ENCODE results near the gene CHSY1.
"Not testable (repeated sequence)": the region's sequence is repeated elsewhere in the genome, so short reads cannot be mapped to it uniquely, and the experiment has no call there.

CHSY1 gene

GRCh38 chr15:101251830-101252820 lies at the start of gene CHSY1:
Gene CHSY1 (minus strand): TSS chr15:101252048. CDS start chr15:101251456, 592 bp downstream.
- DNase-seq, result peak; percentile 96

GRCh38 chr15:101296418-101297405 lies 44.9 kb upstream of the CHSY1 start:
- no peak for DNase-seq

GRCh38 chr15:101295607-101296161 lies 43.8 kb upstream of the CHSY1 start:
- no peak for DNase-seq

- DNase-seq, result peak; percentile 99
These were observed 43.1 kb upstream of the CHSY1 start, which contains the start of gene SNRPA1 for GRCh38 chr15:101294731-101295606. Gene SNRPA1 (minus strand): TSS chr15:101295248. CDS start chr15:101295178, 70 bp downstream.

- DNase-seq, result no peak
These were observed 41.3 kb upstream of the CHSY1 start for GRCh38 chr15:101293122-101293521.

GRCh38 chr15:101288905-101289513 lies 37.2 kb upstream of the CHSY1 start:
- no peak for DNase-seq

GRCh38 chr15:101287342-101287741 lies 35.5 kb upstream of the CHSY1 start:
- DNase-seq, result not testable (repeated sequence)

- no peak for DNase-seq
These were observed 34.7 kb upstream of the CHSY1 start for GRCh38 chr15:101286471-101287114.

GRCh38 chr15:101283931-101284330 lies 32.1 kb upstream of the CHSY1 start:
- no peak for DNase-seq

- DNase-seq, result no peak
These were observed 28.2 kb upstream of the CHSY1 start for GRCh38 chr15:101280007-101280406.

- no peak for DNase-seq
These were observed 26.2 kb upstream of the CHSY1 start for GRCh38 chr15:101277943-101278564.

- DNase-seq, result peak; percentile 93
These were observed 25.4 kb upstream of the CHSY1 start, which contains the start of gene SELENOS for GRCh38 chr15:101277038-101277822. Gene SELENOS (minus strand): TSS chr15:101277485. CDS start chr15:101277417, 68 bp downstream.

GRCh38 chr15:101276501-101277037 lies 24.7 kb upstream of the CHSY1 start:
- no peak for DNase-seq

GRCh38 chr15:101275018-101275417 lies 23.2 kb upstream of the CHSY1 start:
- no peak for DNase-seq

GRCh38 chr15:101273534-101273933 lies 21.7 kb upstream of the CHSY1 start:
- no peak for DNase-seq

GRCh38 chr15:101272584-101272983 lies 20.7 kb upstream of the CHSY1 start:
- DNase-seq, result no peak

- no peak for DNase-seq
These were observed 17.8 kb upstream of the CHSY1 start for GRCh38 chr15:101269479-101270223.
